Measurements from ENCODE around the gene MINPP1. TPM values are rescaled to one million over a fixed set of nuclear protein-coding genes. Genes with fewer than 3 reads are reported as not detected.

MINPP1 gene
- total RNA-seq, 4 donors from 2014 or later: 10.8 to 40.3 (median 23.7) TPM

- H3K4me3 ChIP-seq (ENCODE audit: low read depth, poor library complexity, severe bottlenecking): no peak overlapping the region
- intact Hi-C loops (cut with DNase I; ENCODE audit: low total_unique reads): no loop called here
- TF ChIP-seq POLR2A (IDR thresholded peaks at IDR 0.05) (no peak), CTCF (IDR thresholded peaks at IDR 0.05) (no peak)
- no peak for DNase-seq (ENCODE audit: low spot score in 2 of 2)
- WGBS, 2 donors: 70 to 73% methylated on average over 2 of the region's 2 CpGs
Observed at GRCh38 chr10:87523731-87524130, 19.0 kb downstream of the MINPP1 start.

GRCh38 chr10:87524296-87524695, 19.6 kb downstream of the MINPP1 start:
- TF ChIP-seq POLR2A (IDR thresholded peaks at IDR 0.05) (no peak), CTCF (IDR thresholded peaks at IDR 0.05) (no peak)
- no peak for DNase-seq (ENCODE audit: low spot score in 2 of 2)
- intact Hi-C loops (cut with DNase I; ENCODE audit: low total_unique reads): no loop called here
- H3K4me3 ChIP-seq (ENCODE audit: low read depth, poor library complexity, severe bottlenecking): no peak overlapping the region

- 64 to 67% methylated on average over 4 of the region's 4 CpGs for WGBS, 2 donors
- no peak overlapping the region for H3K4me3 ChIP-seq (ENCODE audit: low read depth, poor library complexity, severe bottlenecking)
- TF ChIP-seq CTCF (IDR thresholded peaks at IDR 0.05) (no peak), POLR2A (IDR thresholded peaks at IDR 0.05) (no peak)
- intact Hi-C loops (cut with DNase I; ENCODE audit: low total_unique reads): no loop called here
- peak in 1 of 2 donors; percentile 49 for DNase-seq (ENCODE audit: low spot score in 2 of 2)
Observed at GRCh38 chr10:87531908-87532622, 27.4 kb downstream of the MINPP1 start.

- H3K4me3 ChIP-seq (ENCODE audit: low read depth, poor library complexity, severe bottlenecking): no peak overlapping the region
- intact Hi-C loops (cut with DNase I; ENCODE audit: low total_unique reads): no loop called here
- no peak for DNase-seq (ENCODE audit: low spot score in 2 of 2)
- TF ChIP-seq CTCF (IDR thresholded peaks at IDR 0.05) (no peak), POLR2A (IDR thresholded peaks at IDR 0.05) (no peak)
Observed at GRCh38 chr10:87532696-87533095, 28.0 kb downstream of the MINPP1 start.

- no peak for TF ChIP-seq CTCF (IDR thresholded peaks at IDR 0.05)
- no peak for TF ChIP-seq POLR2A (IDR thresholded peaks at IDR 0.05)
- no peak overlapping the region for H3K4me3 ChIP-seq (ENCODE audit: low read depth, poor library complexity, severe bottlenecking)
- no peak for DNase-seq (ENCODE audit: low spot score in 2 of 2)
- intact Hi-C loops (cut with DNase I; ENCODE audit: low total_unique reads): no loop called here
- 94 to 96% methylated on average over 3 of the region's 3 CpGs for WGBS, 2 donors
Observed at GRCh38 chr10:87534173-87534858, 29.6 kb downstream of the MINPP1 start.
